Kidney epithelial cell (primary cell): ENCODE measurements around the gene DYNC1I2. TPM values are rescaled to one million over a fixed set of nuclear protein-coding genes. Genes with fewer than 3 reads are reported as not detected.

Experiments
- DNase-seq: peaks from one replicate; pipeline ENCODE4 v3.0.0-alpha.2; 2010; ENCODE audit warnings: low read depth
- H3K27me3 ChIP-seq: 2 replicates; pipeline ENCODE4 v1.6.0; 2011; ENCODE audit warnings: low read length; ENCODE audit not compliant: control insufficient read depth, insufficient read depth
- H3K36me3 ChIP-seq: 2 replicates; pipeline ENCODE4 v1.5.1; 2011; ENCODE audit warnings: low read length; ENCODE audit not compliant: control insufficient read depth, insufficient read depth
- H3K4me3 ChIP-seq: 2 replicates; pipeline ENCODE4 v1.5.1; 2011; ENCODE audit warnings: low read depth, mild to moderate bottlenecking, control low read depth, low read length
- CTCF ChIP-seq: IDR thresholded peaks from 2 replicates; pipeline ENCODE4 v1.5.1; 2011; ENCODE audit warnings: mild to moderate bottlenecking, moderate library complexity, low read length, control low read depth, inconsistent platforms; ENCODE audit not compliant: insufficient read depth, poor library complexity, severe bottlenecking
- total RNA-seq: library from RNA; depleted of rRNA; stranded (reverse); fragments of >200 nt; gene quantifications from 2 replicates; pipeline ENCODE4 v1.2.3, GENCODE V29; 2015

The DYNC1I2 gene
- 113 and 129 TPM in 2 replicates for total RNA-seq

- Histone ChIP-seq H3K4me3 (peak within 1 kb of the TSS; percentile 99), H3K27me3 (no peaks in the 10 kb centered on the region), H3K36me3 (no peaks in the 10 kb centered on the region)
- peak; percentile 91 for DNase-seq
- no peak for TF ChIP-seq CTCF
Measured at GRCh38 chr2:171687287-171688128, at the start of gene DYNC1I2. DYNC1I2 (plus strand) TSS chr2:171687469; CDS start chr2:171690156, 2,687 bp downstream.

- no peak overlapping the region for H3K4me3 ChIP-seq
- no peaks in the 10 kb centered on the region for H3K36me3 ChIP-seq
- DNase-seq = no peak
- H3K27me3 ChIP-seq = no peaks in the 10 kb centered on the region
- TF ChIP-seq CTCF = no peak
Measured at GRCh38 chr2:171651667-171652415, 35.4 kb upstream of the DYNC1I2 start.

DNA sequence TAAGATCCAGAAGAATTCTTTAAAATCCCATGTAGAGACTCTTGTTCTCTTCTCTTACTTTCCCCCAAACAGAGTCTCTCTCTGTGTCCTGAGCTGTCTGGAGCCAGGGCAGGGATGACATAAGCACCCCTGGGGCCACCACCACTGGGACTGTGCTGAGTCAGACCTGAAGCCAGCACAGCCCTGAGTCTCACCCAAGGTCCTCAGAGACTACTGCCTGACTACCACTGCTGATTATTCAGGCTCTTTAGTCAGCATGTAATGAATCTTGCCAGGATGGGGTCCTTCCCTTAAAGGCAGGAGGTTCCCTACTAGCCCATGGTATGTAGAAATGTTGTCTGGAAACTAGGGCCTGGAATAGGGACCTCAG is 34.9 kb upstream of the DYNC1I2 start:
- no peak for TF ChIP-seq CTCF
- H3K27me3 ChIP-seq = no peaks in the 10 kb centered on the region
- H3K4me3 ChIP-seq = no peak overlapping the region
- no peak for DNase-seq
- no peaks in the 10 kb centered on the region for H3K36me3 ChIP-seq

- no peak overlapping the region for H3K4me3 ChIP-seq
- DNase-seq = no peak
- no peaks in the 10 kb centered on the region for H3K36me3 ChIP-seq
- no peaks in the 10 kb centered on the region for H3K27me3 ChIP-seq
- TF ChIP-seq CTCF = no peak
Measured at GRCh38 chr2:171655586-171655985, 31.7 kb upstream of the DYNC1I2 start.

DNA sequence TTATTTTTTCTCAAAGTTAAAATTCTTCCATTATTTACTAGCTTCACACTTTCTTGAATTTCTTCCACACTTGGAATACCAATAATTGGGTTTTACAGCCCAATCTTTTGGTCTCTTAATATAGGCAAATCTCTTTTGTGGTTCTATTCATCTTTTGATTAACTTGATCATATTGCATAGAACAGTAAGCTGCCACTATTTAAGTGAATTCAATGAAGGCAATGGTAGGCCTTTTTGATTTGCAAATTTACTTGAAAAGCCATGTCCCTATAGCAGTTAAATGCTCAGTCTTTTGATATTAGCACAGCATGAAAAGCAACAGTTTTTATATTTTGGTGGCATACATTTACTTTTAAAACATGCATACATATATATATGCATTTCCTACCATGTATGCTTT is 20.2 kb upstream of the DYNC1I2 start:
- TF ChIP-seq CTCF = no peak
- no peak for DNase-seq
- Histone ChIP-seq H3K4me3 (no peak overlapping the region), H3K27me3 (no peaks in the 10 kb centered on the region), H3K36me3 (no peaks in the 10 kb centered on the region)
